ENCODE results near the gene ALG1L2.
"Not testable (repeated sequence)": the region's sequence is repeated elsewhere in the genome, so short reads cannot be mapped to it uniquely, and the experiment has no call there.

The ALG1L2 gene

GRCh38 chr3:130085881-130086280, 4.2 kb downstream of the ALG1L2 start:
- POLR2A ChIA-PET, result no interaction called here
- CTCF ChIA-PET, result no interaction called here
- no peaks in the 10 kb centered on the region for H3K9me3 ChIP-seq (ENCODE audit: control insufficient read depth, insufficient read depth, low read depth, low read length)
- no peak overlapping the region for H3K4me3 ChIP-seq (ENCODE audit: low read depth, low read length)
- TF ChIP-seq ZBTB8A (tag by site-specific recombination; IDR thresholded peaks at IDR 0.05), result no peak
- no peak for TF ChIP-seq ZNF785 (tag by site-specific recombination; IDR thresholded peaks at IDR 0.05)
- no peak for TF ChIP-seq ZNF223 (tag by site-specific recombination; IDR thresholded peaks at IDR 0.05)
- no peak for TF ChIP-seq MZF1 (tag by site-specific recombination; IDR thresholded peaks at IDR 0.05; ENCODE audit: borderline replicate concordance)
- no peak for TF ChIP-seq KLF1 (tag by site-specific recombination; IDR thresholded peaks at IDR 0.05)
- no peak for TF ChIP-seq ZNF560 (tag by site-specific recombination; IDR thresholded peaks at IDR 0.05; ENCODE audit: borderline replicate concordance)
- no peak for TF ChIP-seq ZFP41 (tag by site-specific recombination; IDR thresholded peaks at IDR 0.05; ENCODE audit: borderline replicate concordance)
- TF ChIP-seq ZNF521 (tag by site-specific recombination; IDR thresholded peaks at IDR 0.05), result no peak
- TF ChIP-seq ZSCAN5A (tag by site-specific recombination; IDR thresholded peaks at IDR 0.05), result no peak
- no peak for TF ChIP-seq RBAK (tag by site-specific recombination; IDR thresholded peaks at IDR 0.05)
- H3K27ac ChIP-seq (ENCODE audit: extremely low read depth, low read depth, low read length), result no peak overlapping the region
- no peaks in the 10 kb centered on the region for H3K36me3 ChIP-seq (ENCODE audit: control insufficient read depth in 2 of 2, insufficient read depth in 1 of 2, low read length in 2 of 2)
- H3K4me1 ChIP-seq (ENCODE audit: control insufficient read depth, insufficient read depth, low read length), result no peaks in the 10 kb centered on the region

- H3K4me1 ChIP-seq (ENCODE audit: control insufficient read depth, insufficient read depth, low read length); H3K27ac ChIP-seq (ENCODE audit: extremely low read depth, low read depth, low read length); CTCF ChIA-PET; POLR2A ChIA-PET; H3K4me3 ChIP-seq (ENCODE audit: low read depth, low read length); H3K9me3 ChIP-seq (ENCODE audit: control insufficient read depth, insufficient read depth, low read depth, low read length); H3K36me3 ChIP-seq (ENCODE audit: control insufficient read depth in 2 of 2, insufficient read depth in 1 of 2, low read length in 2 of 2): not testable (repeated sequence)
Measured at GRCh38 chr3:130086628-130087027, 5.0 kb downstream of the ALG1L2 start.

- Histone ChIP-seq H3K4me3 (ENCODE audit: low read depth, low read length) (no peak overlapping the region), H3K9me3 (ENCODE audit: control insufficient read depth, insufficient read depth, low read depth, low read length) (no peaks in the 10 kb centered on the region), H3K4me1 (ENCODE audit: control insufficient read depth, insufficient read depth, low read length) (no peaks in the 10 kb centered on the region), H3K27ac (ENCODE audit: extremely low read depth, low read depth, low read length) (no peak overlapping the region), H3K36me3 (ENCODE audit: control insufficient read depth in 2 of 2, insufficient read depth in 1 of 2, low read length in 2 of 2) (no peaks in the 10 kb centered on the region)
- CTCF ChIA-PET, result no interaction called here
- TF ChIP-seq HOXC10 (CRISPR knock-in tag; IDR thresholded peaks at IDR 0.05), result no peak
- no peak for TF ChIP-seq ZBTB1 (tag by site-specific recombination; IDR thresholded peaks at IDR 0.05)
- TF ChIP-seq ZNF624 (tag by site-specific recombination; IDR thresholded peaks at IDR 0.05), result no peak
- no peak for TF ChIP-seq SP2 (tag by site-specific recombination; IDR thresholded peaks at IDR 0.05)
- TF ChIP-seq ZBTB17 (tag by site-specific recombination; IDR thresholded peaks at IDR 0.05), result no peak
- TF ChIP-seq ZNF24 (tag by site-specific recombination; IDR thresholded peaks at IDR 0.05), result no peak
- TF ChIP-seq ZNF664 (tag by site-specific recombination; IDR thresholded peaks at IDR 0.05), result no peak
- no peak for TF ChIP-seq GLIS1 (tag by site-specific recombination; IDR thresholded peaks at IDR 0.05)
- POLR2A ChIA-PET, result no interaction called here
Measured at GRCh38 chr3:130088061-130088460, 6.4 kb downstream of the ALG1L2 start.

DNA sequence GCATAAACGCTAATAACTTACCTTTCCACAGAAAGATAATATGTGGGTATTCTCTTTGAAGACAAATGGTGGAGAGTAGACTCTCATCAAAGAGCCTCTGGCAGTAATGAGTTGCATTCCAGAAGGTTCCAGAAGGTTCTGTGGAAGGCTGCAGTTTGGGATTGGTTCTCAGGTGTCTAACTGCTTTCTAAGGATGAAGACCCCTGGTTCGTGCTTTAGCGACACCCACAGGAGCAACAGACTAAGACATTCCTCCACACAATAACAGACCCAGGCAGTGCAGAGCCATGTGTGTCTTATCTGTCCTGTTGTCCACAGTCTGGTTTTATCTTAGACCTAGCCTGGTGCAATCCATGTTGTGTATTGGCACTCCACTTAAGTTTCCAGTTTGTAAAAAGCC, 9.1 kb downstream of the ALG1L2 start:
- H3K9me3 ChIP-seq (ENCODE audit: control insufficient read depth, insufficient read depth, low read depth, low read length); H3K27ac ChIP-seq (ENCODE audit: extremely low read depth, low read depth, low read length); POLR2A ChIA-PET; H3K36me3 ChIP-seq (ENCODE audit: control insufficient read depth in 2 of 2, insufficient read depth in 1 of 2, low read length in 2 of 2); H3K4me3 ChIP-seq (ENCODE audit: low read depth, low read length); H3K4me1 ChIP-seq (ENCODE audit: control insufficient read depth, insufficient read depth, low read length); CTCF ChIA-PET: not testable (repeated sequence)
